Mammary epithelial cell (primary cell): ENCODE data around the gene MS4A12.
"Not testable (repeated sequence)": the region's sequence is repeated elsewhere in the genome, so short reads cannot be mapped to it uniquely, and the experiment has no call there.

ENCODE experiments used
- EZH2 ChIP-seq: IDR thresholded peaks from 2 replicates; pipeline ENCODE4 v1.6.1; 2012; ENCODE audit warnings: low read length, inconsistent platforms, borderline replicate concordance
- TF ChIP-seq, protein P1 (sequence below), 2 donors: IDR thresholded peaks in 1 of 2; conservative IDR thresholded peaks in 1 of 2; 2 replicates each; pipeline ENCODE4 v1.5.1; 2011 to 2012; ENCODE audit warnings: inconsistent platforms in 2 of 2, low read length in 2 of 2, mild to moderate bottlenecking in 2 of 2, control low read depth in 1 of 2, low read depth in 1 of 2; ENCODE audit not compliant: insufficient read depth in 1 of 2; ENCODE audit errors: extremely low read depth in 1 of 2

DNA sequence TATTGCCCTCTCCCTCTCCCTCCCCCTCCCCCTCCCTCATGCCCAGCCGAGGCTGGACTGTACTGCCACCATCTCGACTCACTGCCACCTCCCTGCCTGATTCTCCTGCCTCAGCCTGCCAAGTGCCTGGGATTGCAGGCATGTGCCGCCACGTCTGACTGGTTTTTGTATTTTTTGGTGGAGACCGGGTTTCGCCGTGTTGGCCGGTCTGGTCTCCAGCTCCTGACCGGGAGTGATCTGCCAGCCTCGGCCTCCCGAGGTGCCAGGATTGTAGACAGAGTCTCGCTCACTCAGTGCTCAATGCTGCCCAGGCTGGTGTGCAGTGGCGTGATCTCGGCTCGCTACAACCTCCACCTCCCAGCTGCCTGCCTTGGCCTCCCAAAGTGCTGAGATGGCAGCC is 17.0 kb downstream of the MS4A12 start:
- TF ChIP-seq, protein P1, sequence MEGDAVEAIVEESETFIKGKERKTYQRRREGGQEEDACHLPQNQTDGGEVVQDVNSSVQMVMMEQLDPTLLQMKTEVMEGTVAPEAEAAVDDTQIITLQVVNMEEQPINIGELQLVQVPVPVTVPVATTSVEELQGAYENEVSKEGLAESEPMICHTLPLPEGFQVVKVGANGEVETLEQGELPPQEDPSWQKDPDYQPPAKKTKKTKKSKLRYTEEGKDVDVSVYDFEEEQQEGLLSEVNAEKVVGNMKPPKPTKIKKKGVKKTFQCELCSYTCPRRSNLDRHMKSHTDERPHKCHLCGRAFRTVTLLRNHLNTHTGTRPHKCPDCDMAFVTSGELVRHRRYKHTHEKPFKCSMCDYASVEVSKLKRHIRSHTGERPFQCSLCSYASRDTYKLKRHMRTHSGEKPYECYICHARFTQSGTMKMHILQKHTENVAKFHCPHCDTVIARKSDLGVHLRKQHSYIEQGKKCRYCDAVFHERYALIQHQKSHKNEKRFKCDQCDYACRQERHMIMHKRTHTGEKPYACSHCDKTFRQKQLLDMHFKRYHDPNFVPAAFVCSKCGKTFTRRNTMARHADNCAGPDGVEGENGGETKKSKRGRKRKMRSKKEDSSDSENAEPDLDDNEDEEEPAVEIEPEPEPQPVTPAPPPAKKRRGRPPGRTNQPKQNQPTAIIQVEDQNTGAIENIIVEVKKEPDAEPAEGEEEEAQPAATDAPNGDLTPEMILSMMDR (conservative IDR thresholded peaks at IDR 0.05 in 1 of 2, IDR thresholded peaks at IDR 0.05 in 1 of 2; ENCODE audit: extremely low read depth in 1 of 2, insufficient read depth in 1 of 2, low read depth in 1 of 2, low read length in 2 of 2), result not testable (repeated sequence)
- TF ChIP-seq EZH2, result not testable (repeated sequence)
